GM18858 (cell line): Measurements from ENCODE around the gene LEF1.

Experiments used
- ATAC-seq: cut with Tn5 transposase; IDR thresholded peaks from one replicate; pipeline ENCODE4 v1.9.1; 2021; ENCODE audit not compliant: unreplicated experiment

LEF1 gene

DNA sequence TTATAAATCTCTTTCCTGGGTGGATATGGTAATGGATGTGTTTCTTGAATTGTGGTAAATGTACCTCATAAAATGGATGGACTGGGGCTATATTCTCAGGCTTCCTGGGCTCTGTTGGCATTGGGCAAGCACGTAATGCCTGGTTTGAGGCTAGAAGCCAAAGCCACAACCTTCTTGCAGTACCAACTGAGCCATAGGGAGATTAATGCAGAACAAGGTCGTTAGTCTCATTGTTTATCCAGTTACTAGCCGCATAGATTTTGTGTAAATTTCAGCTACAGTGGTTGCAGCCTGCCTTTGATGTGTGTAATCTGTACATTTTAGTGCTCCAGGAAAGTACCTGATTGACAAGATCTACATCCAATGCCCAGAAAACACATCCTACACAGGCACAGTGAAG is 7.2 kb upstream of the LEF1 start:
- ATAC-seq: no peak

DNA sequence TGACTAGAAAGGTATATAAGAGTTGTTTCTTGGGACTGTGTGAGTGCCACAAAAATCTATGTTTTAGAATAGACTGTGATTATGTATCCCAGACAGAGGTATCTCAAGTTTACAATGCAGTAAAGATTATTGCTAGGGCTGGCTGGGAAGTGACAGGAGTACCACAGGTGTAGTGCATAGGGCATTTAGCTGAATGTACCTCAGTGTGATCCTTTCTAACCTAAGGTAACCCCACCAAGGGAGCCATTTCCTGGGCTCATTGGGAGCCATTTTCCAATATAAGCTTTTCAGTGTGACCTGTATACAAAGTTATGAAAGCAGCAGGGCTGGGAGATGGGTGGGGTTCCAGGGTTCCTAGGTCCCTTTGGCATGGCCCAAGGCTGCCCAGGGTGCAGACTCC is 6.1 kb upstream of the LEF1 start:
- ATAC-seq: no peak

DNA sequence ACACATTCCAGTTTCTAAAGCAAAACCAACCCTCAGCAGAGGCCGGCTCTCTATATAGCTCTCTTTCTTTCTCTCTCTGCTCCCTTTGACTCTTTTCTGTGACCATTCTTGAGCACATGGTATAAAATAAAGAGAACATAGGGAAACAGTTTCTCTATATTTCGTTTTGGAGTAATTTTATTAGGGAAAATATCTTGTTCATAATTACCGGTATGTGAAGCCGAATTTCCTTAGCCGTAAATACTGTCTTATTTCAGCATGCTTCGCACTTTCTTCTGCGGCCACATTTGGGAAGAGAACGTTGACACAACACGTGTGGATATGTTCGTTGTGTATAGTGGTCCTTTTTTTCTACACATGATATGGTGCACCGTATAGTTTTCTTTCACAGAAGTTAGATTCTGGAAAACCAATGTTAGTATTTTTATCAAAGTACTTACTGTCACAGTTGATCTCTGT is 4.9 kb upstream of the LEF1 start:
- ATAC-seq: no peak

- no peak for ATAC-seq
These were observed 4.2 kb upstream of the LEF1 start for GRCh38 chr4:108172753-108173598.

GRCh38 chr4:108172231-108172752 is 3.6 kb upstream of the LEF1 start:
- no peak for ATAC-seq

GRCh38 chr4:108171339-108172230 is 2.9 kb upstream of the LEF1 start:
- ATAC-seq: no peak

DNA sequence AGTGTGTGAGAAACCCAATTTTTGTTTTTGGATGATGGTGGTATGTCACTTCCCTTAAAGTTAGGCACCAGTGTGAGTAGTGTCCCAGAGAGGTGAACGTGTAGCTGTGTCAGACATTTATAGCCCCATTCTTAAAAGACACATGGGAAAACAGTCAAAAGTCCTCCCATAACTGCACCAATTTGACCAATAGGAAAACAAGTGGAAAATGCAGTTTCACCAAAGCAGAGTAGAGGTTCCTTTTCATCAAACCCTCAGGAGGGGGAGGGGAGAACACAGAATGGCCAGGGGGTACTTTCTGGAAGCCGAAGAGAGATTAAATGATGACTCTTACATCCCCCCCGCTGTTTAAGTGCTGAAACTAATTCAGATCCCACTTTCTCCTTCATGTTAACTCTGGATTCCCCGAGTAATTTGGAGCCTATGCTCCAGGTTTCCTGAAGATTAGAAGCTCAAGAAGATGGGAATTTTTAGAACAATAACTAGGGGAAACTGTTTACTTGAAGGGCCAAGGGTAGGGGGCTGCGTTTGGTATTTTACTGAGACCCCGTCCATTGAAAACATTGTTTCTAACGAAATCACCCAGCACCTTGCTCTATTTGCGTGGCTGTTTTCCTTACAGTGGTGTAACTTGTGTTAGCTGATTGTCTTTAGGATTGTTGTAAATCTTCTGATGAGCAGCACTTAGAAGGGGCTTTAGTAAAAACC is 2.1 kb upstream of the LEF1 start:
- ATAC-seq: no peak

DNA sequence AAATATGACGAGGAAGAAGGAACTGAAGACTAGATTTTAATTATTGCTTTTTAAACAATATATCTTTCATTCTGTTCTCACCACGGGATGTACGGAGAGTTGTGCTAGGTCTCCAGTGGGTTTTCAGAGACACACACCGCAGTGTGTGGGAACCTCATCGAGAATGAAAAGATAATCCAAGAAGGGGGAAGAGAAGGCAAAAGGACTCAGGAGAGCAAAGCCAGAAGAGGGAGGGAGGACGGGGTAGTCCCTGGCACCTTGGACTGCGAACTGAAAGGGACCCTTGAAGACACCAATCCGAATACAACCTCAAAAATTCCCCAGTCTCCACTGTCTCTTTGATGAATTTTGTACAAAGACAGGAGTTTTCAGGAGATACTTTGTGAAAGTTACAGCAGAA is 932 bp upstream of the LEF1 start:
- ATAC-seq: no peak

- ATAC-seq: no peak
These were observed 517 bp downstream of the LEF1 start for GRCh38 chr4:108168160-108168670.

DNA sequence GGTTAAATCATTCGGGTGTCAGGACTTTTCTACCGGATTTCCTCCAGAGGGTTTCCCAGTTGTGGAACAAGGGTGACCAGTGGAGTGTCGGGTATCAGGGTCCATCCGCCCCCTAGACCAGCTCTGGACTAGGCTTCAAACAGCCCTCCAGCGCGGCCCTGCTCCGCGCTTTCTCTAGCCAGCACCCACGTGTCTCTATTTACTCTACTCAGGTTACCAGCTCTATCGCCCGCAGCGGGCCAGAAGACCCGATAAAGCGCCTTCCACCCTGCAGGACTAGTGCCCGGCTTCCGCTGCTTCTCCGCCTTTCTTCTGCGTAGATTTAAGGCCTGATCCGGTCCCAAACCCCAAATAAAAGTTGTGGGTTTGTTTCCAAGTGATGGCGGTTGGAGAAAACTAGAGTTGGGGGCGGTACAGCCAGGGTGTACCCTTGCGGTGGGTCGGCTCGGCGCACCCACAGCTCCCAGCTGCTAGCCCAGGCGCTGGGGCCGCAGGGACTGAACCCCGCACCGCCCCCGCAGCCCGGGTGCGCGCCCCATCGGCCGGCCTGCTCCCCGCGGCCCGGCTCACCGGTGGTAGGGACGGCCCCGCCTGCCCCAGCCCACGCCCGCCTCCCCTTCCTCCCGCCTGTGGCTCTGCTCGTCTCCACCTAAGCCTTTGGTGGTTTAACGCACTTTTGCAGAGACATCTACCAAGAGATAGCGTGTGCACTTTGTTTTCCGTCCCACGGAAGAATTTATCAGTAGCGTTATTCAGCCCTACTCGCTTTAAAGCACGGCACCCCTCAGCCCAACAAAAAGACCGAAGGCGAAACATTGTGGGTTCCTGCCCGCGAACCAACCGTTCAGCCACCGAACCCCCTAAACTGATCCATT is 2.1 kb downstream of the LEF1 start:
- ATAC-seq: no peak

- no peak for ATAC-seq
These were observed 2.7 kb downstream of the LEF1 start for GRCh38 chr4:108166038-108166437.

DNA sequence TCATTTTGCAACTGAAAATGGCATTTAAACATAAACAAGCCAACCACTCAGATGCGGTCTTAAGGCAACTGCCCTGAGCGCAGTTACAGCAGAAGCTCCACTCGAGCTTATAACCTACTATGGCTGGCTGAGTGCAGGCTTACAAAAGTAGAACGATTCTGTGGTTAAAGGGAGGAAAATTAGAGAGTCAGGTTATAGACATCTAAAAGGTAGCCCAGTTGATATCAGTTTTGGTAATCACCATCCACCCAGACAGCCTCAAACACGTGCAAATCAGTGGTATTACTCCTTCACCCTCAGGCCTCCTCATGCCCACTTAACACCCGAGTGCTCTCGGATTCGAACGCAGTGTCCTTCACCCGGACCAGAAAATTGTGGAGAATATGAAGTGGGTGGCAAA is 3.1 kb downstream of the LEF1 start:
- no peak for ATAC-seq

DNA sequence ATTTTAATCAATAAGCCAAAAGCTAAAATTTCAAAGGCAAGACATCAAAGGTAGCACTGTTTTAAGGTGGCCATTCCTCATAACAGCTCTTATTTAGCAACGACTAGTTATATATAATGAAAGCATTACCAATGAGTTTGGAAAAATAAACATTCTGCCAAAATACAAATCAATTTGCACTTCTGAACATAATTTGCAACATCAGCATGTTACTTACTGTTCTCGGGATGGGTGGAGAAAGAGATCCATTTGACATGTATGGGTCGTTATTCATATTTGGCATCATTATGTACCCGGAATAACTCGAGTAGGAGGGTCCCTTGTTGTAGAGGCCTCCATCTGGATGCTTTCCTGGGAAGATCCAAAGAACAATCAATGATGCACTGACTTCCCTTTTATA is 5.4 kb downstream of the LEF1 start:
- no peak for ATAC-seq

DNA sequence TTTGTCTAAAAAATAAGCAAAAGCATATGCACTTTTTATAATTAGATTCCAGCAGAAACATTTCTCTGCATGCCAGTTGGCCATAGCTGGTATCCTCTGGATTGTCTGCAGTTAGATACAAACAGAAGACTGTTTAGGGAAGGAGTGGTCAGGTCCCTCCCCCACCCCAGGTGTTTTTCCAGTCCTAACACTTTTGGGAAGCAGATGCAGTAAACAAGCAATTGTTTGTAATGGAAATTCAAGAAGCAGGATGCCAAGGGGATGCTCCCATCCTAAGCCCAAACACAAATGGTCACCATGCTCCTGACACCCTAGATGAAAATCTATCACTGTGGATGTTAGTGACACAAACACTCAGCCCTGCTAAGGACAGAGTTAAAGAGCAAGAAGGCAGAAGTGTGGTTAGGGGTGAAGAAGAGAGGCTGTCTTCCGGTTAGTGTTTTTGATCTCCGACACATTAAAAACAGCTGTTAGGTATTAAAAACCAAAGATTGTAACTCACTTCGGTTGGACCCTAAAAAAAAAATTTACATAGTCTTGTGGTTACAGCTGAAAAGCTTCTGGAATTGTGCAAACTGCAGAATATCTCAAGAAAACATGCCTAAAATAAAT is 7.9 kb downstream of the LEF1 start:
- ATAC-seq: no peak

DNA sequence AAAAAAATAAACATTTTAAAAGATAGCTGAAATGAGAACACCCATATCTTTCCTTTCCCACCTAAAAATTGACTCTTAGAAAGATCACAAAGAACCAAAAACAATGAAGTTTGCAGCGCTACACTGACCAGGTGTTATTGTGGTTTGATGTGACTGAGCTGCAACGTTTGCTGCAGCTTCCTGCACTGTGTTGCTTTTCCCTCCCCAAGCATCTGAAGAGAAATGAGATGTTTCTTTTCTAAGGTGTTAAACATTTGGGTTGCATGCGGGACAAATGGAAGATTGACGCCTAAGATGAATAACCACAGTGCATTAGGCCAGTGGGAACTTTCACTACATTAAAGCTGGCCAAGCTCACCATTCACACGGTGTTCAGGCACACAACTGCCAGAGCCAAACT is 8.9 kb downstream of the LEF1 start:
- ATAC-seq: no peak

- ATAC-seq: no peak
These were observed 11.1 kb downstream of the LEF1 start for GRCh38 chr4:108157655-108158054.

GRCh38 chr4:108156391-108156790 is 12.3 kb downstream of the LEF1 start:
- no peak for ATAC-seq

DNA sequence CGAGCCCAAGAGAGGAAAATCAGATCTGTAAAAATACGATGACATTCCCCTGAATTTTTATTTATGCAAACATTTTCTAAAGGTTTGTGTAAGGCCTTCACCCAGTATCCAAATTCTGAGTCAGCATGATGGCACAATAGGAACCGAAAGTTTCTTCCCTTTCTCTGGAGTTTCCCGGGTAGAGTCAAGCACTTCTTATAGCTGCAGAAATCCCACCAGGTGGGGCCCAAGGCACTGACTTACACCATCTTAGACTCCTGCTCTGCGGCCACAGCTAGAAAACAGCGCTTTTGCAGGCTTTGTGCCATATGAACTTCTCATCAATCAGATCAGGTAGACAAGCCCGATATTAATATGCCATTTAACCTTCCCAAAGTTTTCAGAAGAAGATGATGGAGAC is 13.4 kb downstream of the LEF1 start:
- ATAC-seq: no peak

GRCh38 chr4:108152980-108153379 is 15.8 kb downstream of the LEF1 start:
- no peak for ATAC-seq
